Measurements from ENCODE around the gene TBC1D14.
"Not testable (repeated sequence)": the region's sequence is repeated elsewhere in the genome, so short reads cannot be mapped to it uniquely, and the experiment has no call there.

The TBC1D14 gene

DNA sequence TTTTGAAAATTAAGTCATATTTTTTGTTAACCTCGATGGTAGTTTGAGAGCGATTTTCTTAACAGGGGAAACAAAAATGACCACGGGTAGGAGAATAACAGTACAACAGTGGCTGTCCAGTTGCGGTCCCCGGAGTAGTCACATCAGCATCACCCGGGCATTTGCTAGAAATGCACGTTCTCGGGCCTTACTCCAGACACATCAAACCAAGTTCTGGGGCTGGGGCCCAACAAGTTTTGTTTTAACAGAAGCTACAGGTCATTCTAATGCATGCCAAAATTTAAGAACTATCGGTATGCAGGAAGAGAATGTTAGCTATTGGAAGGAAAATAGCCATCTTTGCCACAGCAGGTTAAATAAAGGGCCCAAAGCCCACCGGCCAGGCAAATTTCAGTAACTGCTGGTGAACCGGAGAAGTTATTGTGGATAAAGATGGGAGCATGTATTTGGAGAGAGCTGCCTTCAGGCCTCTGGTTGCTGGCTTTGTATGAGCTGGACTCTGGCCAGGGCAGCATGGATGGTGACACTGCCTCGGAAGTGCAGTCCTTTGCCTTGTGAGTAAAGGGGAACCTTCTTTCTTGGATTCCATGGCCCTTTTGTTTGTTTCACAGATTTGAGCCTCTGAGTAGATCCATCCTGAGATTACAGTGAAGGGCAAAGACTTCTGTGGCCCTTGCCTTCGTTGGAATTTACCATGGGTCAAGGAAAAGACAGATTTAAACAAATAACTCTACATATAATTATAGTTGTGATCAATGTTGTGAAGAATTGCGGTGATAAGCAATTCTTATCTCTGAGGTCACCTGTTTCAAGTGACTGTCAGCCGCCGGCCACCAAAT lies 62.1 kb downstream of the TBC1D14 start:
- DNase-seq (ENCODE audit: low read depth in 3 of 3): no peak

- DNase-seq (ENCODE audit: low read depth in 3 of 3): no peak
These were observed 62.7 kb downstream of the TBC1D14 start for GRCh38 chr4:6972375-6972650.

GRCh38 chr4:6972911-6973310 lies 63.3 kb downstream of the TBC1D14 start:
- no peak for DNase-seq (ENCODE audit: low read depth in 3 of 3)

- DNase-seq (ENCODE audit: low read depth in 3 of 3): peak; percentile 58 to 82 (median 59)
These were observed 64.7 kb downstream of the TBC1D14 start for GRCh38 chr4:6974138-6974848.

- DNase-seq (ENCODE audit: low read depth in 3 of 3): not testable (repeated sequence)
These were observed 68.2 kb downstream of the TBC1D14 start for GRCh38 chr4:6977846-6978245.

DNA sequence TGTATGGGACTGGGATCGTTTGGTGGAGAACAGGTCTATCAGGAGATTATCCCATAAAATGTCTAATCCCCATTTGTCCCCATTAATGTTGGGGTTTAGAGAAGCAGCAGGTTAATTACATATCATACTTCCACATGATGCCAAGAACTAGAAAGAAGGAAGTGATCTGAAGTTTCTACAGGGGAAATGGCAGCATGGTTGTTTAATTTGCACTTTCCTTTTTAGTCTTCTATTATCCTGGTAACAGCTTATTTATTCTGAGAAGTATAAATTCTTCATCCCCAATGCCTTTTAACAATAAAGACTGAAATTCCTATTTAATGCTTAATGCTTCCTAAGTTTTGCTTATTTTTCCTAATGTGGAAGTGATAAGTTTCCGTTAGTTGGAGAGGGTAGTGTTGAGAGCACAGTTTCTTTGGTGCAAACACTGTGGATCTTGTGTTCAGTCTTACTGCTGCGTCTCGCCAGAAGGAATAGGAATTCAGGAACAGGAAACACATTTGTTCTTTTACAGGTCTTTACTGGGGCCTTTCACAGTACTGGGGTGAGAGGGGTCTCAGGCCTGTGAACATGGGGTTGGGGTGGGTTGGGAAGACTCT lies 74.0 kb downstream of the TBC1D14 start:
- no peak for DNase-seq (ENCODE audit: low read depth in 3 of 3)

DNA sequence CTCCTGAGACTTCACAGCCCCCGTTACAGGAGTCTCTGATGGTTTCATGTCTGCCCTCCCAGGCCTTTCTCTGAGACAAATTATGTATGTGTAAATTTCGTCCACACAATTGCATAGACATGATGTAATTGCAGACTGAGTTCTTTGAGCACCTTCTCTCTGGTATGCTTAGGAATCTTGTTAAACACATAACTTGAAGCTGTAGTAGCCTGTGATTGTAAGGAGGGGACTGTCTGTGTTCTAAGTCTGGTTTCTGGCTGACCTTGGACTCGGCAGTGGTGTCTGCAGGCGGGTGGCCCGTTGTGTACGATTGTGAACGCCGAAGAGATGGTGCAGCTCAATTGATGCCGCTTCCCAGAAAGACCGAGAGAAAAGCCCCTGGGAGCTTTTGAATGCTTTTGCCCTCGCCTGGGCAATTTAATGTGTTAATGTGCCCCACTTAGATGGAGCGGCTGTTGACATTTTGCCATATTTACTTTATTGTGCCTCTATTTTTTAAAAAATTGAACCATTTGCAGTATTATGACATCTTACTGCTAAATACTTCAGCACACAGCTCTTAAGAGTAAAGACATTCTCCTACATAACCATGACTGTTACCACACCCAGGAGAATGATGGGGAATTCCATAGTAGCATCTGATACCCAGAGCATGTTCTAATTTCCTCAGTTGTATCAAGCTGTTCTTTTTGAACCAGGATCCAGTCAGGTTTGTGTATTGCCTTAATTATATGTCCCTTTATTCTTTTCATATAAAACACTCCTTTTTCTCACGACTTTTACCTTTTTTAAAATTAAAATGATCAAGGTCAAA lies 75.2 kb downstream of the TBC1D14 start:
- DNase-seq (ENCODE audit: low read depth in 3 of 3): no peak

DNA sequence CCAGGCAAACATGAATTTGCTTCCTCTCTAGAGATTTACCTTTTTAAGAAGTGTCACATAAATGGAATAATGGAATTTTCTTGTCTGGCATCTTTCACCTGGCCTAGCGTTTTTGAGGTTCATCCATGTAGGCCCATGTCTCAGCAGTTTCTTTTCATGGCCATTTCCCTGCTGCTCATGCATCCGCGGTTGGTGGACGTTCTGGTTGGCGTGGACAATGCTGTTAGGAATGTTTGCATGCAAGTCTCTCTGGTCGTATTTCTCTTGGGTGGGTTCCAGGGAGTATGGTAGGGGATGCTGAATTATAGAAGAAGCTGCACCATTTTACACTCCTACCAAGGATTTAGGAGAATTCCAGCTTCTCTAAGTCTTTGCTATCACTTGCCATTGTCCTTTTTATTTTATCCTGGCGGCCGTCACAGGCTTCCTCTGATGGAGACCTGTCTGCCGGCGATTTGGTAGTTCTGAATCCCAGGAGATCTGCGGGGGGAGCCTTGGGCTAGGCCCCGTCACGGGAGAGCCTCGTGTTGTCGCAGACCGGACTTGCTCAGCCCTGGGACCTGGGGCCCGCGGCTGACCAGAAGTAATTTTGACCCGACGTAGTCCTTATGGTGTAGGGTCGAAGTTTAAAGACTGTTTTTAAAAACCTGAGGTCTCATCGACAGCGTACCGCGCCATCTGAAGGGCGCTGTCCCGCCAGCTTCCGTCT lies 76.6 kb downstream of the TBC1D14 start:
- no peak for DNase-seq (ENCODE audit: low read depth in 3 of 3)

- peak; percentile 86 to 93 (median 90) for DNase-seq (ENCODE audit: low read depth in 3 of 3)
These were observed 77.4 kb downstream of the TBC1D14 start for GRCh38 chr4:6986781-6987587.

DNA sequence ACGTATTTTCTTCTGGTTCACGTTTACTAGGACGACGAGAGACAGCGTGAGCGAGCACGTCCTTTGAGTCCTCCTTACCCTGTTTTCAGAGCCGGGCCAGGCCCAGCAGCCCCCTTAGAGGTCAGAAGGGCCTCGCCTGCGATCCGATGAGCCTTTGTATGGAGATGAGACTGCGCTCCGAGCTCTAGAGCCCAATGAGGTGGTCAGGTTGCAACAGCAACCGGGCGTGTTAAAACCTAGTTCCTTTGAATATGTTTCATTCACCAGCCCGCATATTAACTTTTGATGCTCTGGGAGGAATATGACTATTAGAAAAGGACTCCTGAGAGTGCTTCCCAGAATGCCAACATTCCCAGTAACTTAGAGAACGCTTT lies 77.9 kb downstream of the TBC1D14 start:
- DNase-seq (ENCODE audit: low read depth in 3 of 3): no peak

GRCh38 chr4:6988016-6988715 lies 78.5 kb downstream of the TBC1D14 start:
- DNase-seq (ENCODE audit: low read depth in 3 of 3): no peak

DNA sequence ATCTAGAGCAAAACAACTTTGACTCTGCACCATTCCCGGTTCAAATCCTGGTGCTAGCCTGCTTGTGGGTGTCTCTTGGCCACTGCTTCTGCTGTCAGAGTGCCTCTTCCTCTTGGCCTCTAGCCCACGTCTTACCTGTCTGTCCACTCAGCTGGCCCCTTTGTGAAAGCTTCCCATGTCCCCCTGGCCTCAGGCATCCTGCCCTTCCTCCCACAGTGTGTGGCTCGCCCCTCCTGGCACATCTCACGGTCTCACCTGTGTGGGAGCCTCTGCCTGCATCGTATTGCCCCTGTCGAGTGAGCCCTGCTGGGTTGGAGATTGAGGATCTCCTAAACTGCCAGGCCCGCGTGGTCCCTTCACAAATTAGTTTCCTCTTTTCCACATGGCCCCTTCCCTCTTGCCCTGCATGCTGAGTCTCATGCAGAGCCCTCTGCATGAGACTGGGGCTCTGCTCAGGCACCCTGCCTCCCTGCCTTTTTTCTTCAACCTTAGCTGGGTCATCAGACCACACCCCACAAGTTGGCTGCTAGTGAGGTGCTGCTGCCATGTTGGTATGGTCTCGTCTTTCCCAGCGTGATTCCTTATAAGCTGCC lies 79.8 kb downstream of the TBC1D14 start:
- DNase-seq (ENCODE audit: low read depth in 3 of 3): no peak

- no peak for DNase-seq (ENCODE audit: low read depth in 3 of 3)
These were observed 81.0 kb downstream of the TBC1D14 start for GRCh38 chr4:6990661-6991060.

GRCh38 chr4:6991249-6991648 lies 81.6 kb downstream of the TBC1D14 start:
- no peak for DNase-seq (ENCODE audit: low read depth in 3 of 3)

- DNase-seq (ENCODE audit: low read depth in 3 of 3): no peak
These were observed 82.3 kb downstream of the TBC1D14 start for GRCh38 chr4:6991771-6992557.

GRCh38 chr4:6992728-6993677 lies 83.4 kb downstream of the TBC1D14 start:
- DNase-seq (ENCODE audit: low read depth in 3 of 3): no peak

DNA sequence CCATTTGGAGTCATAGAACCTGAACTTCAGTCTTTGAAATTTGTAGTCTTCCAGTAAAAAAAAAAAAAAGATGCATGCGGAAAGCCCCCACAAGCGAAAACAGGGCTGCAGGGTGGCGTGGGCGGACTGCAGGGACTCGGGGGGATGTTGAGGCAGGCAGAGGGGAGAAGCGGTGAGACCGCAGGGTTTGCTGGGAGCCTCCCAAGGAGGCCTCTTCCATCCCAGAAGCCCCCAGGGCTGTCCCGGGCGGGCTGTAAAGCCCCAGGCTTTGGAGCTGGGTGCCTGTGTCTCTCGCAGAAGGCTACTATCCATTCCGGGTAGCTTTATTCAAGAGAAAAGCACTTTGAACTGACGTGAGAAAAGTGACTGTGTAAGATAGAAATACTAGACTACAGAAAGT lies 86.9 kb downstream of the TBC1D14 start:
- no peak for DNase-seq (ENCODE audit: low read depth in 3 of 3)

Measured in stimulated activated CD4-positive, alpha-beta T cell treated with anti-CD3 and anti-CD28 coated beads, TNF-alpha, amount 100 ng/mL, for 24 hours (primary cell).